Glutamatergic neuron (in vitro differentiated cells): ENCODE results near the gene IL20RA. TPM values are rescaled to one million over a fixed set of nuclear protein-coding genes. Genes with fewer than 3 reads are reported as not detected.

ENCODE experiments used
- DNase-seq: peaks from one replicate; pipeline ENCODE4 v3.0.0; 2022
- H3K27ac Mint-ChIP-seq: one replicate; pipeline ENCODE4 v1.8.0; 2020; ENCODE audit warnings: mild to moderate bottlenecking, mixed read lengths, inconsistent platforms; ENCODE audit not compliant: unreplicated experiment
- H3K27me3 Mint-ChIP-seq: one replicate; pipeline ENCODE4 v1.8.0; 2020; ENCODE audit warnings: mild to moderate bottlenecking, moderate library complexity, mixed read lengths, inconsistent platforms; ENCODE audit not compliant: unreplicated experiment
- H3K36me3 Mint-ChIP-seq: one replicate; pipeline ENCODE4 v1.8.0; 2020; ENCODE audit warnings: mild to moderate bottlenecking, mixed read lengths, inconsistent platforms; ENCODE audit not compliant: unreplicated experiment
- H3K4me1 Mint-ChIP-seq: one replicate; pipeline ENCODE4 v1.8.0; 2020; ENCODE audit warnings: mild to moderate bottlenecking, low read depth, mixed read lengths, inconsistent platforms; ENCODE audit not compliant: unreplicated experiment
- H3K4me3 Mint-ChIP-seq: one replicate; pipeline ENCODE4 v1.8.0; 2020; ENCODE audit warnings: mild to moderate bottlenecking, mixed read lengths, inconsistent platforms; ENCODE audit not compliant: unreplicated experiment
- H3K9me3 Mint-ChIP-seq: one replicate; pipeline ENCODE4 v1.8.0; 2020; ENCODE audit warnings: mild to moderate bottlenecking, moderate library complexity, mixed read lengths, inconsistent platforms; ENCODE audit not compliant: unreplicated experiment
- CTCF ChIP-seq: fragments of 200-600 bp; sonication (generic); IDR thresholded peaks from one replicate; pipeline ENCODE4 v1.5.0; 2021; ENCODE audit not compliant: partially characterized antibody, unreplicated experiment
- total RNA-seq: library from RNA; stranded (reverse); fragmentation: NEBNext Ultra II Directional; extraction: Animal tissue kit (Norgen Biotek cat#: 25700); gene quantifications from one replicate; pipeline ENCODE4 v1.2.1, GENCODE V29; 2021; ENCODE audit not compliant: unreplicated experiment

Gene IL20RA
- total RNA-seq, 1 donor from 2014 or later: not detected

- no peak for TF ChIP-seq CTCF
- Mint-ChIP-seq H3K9me3 (no peaks in the 10 kb centered on the region), H3K4me3 (no peak overlapping the region), H3K27me3 (no peaks in the 10 kb centered on the region), H3K36me3 (no peaks in the 10 kb centered on the region), H3K4me1 (no peaks in the 10 kb centered on the region), H3K27ac (no peak overlapping the region)
- DNase-seq: no peak
Observed at GRCh38 chr6:137056121-137056880, 11.5 kb upstream of the IL20RA start.

- Mint-ChIP-seq H3K4me3 (no peak overlapping the region), H3K4me1 (no peaks in the 10 kb centered on the region), H3K27me3 (no peaks in the 10 kb centered on the region), H3K36me3 (no peaks in the 10 kb centered on the region), H3K27ac (no peak overlapping the region), H3K9me3 (no peaks in the 10 kb centered on the region)
- no peak for TF ChIP-seq CTCF
- no peak for DNase-seq
Observed at GRCh38 chr6:137051790-137052472, 7.2 kb upstream of the IL20RA start.

GRCh38 chr6:137049095-137049494, 4.3 kb upstream of the IL20RA start:
- DNase-seq: no peak
- Mint-ChIP-seq H3K27me3 (peaks cover 5% of the 10 kb centered on the region), H3K27ac (no peak overlapping the region), H3K36me3 (no peaks in the 10 kb centered on the region), H3K9me3 (peaks cover 1% of the 10 kb centered on the region), H3K4me3 (no peak overlapping the region), H3K4me1 (no peaks in the 10 kb centered on the region)
- no peak for TF ChIP-seq CTCF

GRCh38 chr6:137046871-137047412, 2.2 kb upstream of the IL20RA start:
- no peak for DNase-seq
- no peak for TF ChIP-seq CTCF
- Mint-ChIP-seq H3K4me3 (no peak overlapping the region), H3K27ac (no peak overlapping the region), H3K36me3 (no peaks in the 10 kb centered on the region), H3K27me3 (peaks cover 9% of the 10 kb centered on the region), H3K9me3 (peaks cover 1% of the 10 kb centered on the region), H3K4me1 (no peaks in the 10 kb centered on the region)

- H3K4me1 Mint-ChIP-seq: no peaks in the 10 kb centered on the region
- peaks cover 1% of the 10 kb centered on the region for H3K9me3 Mint-ChIP-seq
- H3K27ac Mint-ChIP-seq: no peak overlapping the region
- H3K27me3 Mint-ChIP-seq: peaks cover 10% of the 10 kb centered on the region
- no peak for TF ChIP-seq CTCF
- H3K36me3 Mint-ChIP-seq: peaks cover 4% of the 10 kb centered on the region
- peak overlapping the region; percentile 86 for H3K4me3 Mint-ChIP-seq
- no peak for DNase-seq
Observed at GRCh38 chr6:137045222-137045789, 541 bp upstream of the IL20RA start.
